Activated CD4-positive, alpha-beta T cell treated with anti-CD3 and anti-CD28 coated beads, Interleukin-2, amount 10 ng/mL, durations not matched to agents 24 days and 14 days (primary cell): Measurements from ENCODE around the gene NEMP2. TPM values are rescaled to one million over a fixed set of nuclear protein-coding genes. Genes with fewer than 3 reads are reported as not detected.
"Not testable (repeated sequence)": the region's sequence is repeated elsewhere in the genome, so short reads cannot be mapped to it uniquely, and the experiment has no call there.

Experiments
- DNase-seq: peaks from one replicate; pipeline ENCODE4 v3.0.0; 2022
- H3K27ac Mint-ChIP-seq: one replicate; pipeline ENCODE4 v1.8.0; 2022; ENCODE audit warnings: mild to moderate bottlenecking, mixed read lengths
- H3K27me3 Mint-ChIP-seq: one replicate; pipeline ENCODE4 v1.8.0; 2022; ENCODE audit warnings: mixed read lengths
- H3K36me3 Mint-ChIP-seq: one replicate; pipeline ENCODE4 v1.8.0; 2022; ENCODE audit warnings: low read depth, mild to moderate bottlenecking, mixed read lengths
- H3K4me1 Mint-ChIP-seq: one replicate; pipeline ENCODE4 v1.8.0; 2021; ENCODE audit warnings: mixed read lengths
- H3K4me3 Mint-ChIP-seq: one replicate; pipeline ENCODE4 v1.8.0; 2022; ENCODE audit warnings: mild to moderate bottlenecking, moderate library complexity, mixed read lengths
- H3K9me3 Mint-ChIP-seq: one replicate; pipeline ENCODE4 v1.8.0; 2021; ENCODE audit warnings: mixed read lengths
- intact Hi-C: fragments of 100-400 bp; cut with micrococcal nuclease; formaldehyde crosslinking; loops from one replicate; pipeline ENCODE4 v1.15.1; 2023
- total RNA-seq: library from RNA; stranded (reverse); gene quantifications from 2 replicates; pipeline ENCODE4 v1.2.3, GENCODE V29; 2022

Gene NEMP2
- total RNA-seq, 1 donor from 2014 or later = 19.0 TPM

- Mint-ChIP-seq H3K4me1 (peaks cover 7% of the 10 kb centered on the region), H3K4me3 (no peak overlapping the region), H3K27ac (no peak overlapping the region), H3K27me3 (no peaks in the 10 kb centered on the region), H3K9me3 (no peaks in the 10 kb centered on the region), H3K36me3 (peaks cover 47% of the 10 kb centered on the region)
- DNase-seq = no peak
- intact Hi-C loops = no loop called here
Measured at GRCh38 chr2:190504912-190505311, 29.6 kb downstream of the NEMP2 start.

GRCh38 chr2:190503088-190503487 lies 31.4 kb downstream of the NEMP2 start:
- H3K4me1 Mint-ChIP-seq = peaks cover 7% of the 10 kb centered on the region
- no peak overlapping the region for H3K4me3 Mint-ChIP-seq
- H3K27ac Mint-ChIP-seq = no peak overlapping the region
- no peaks in the 10 kb centered on the region for H3K27me3 Mint-ChIP-seq
- H3K9me3 Mint-ChIP-seq = no peaks in the 10 kb centered on the region
- intact Hi-C loops = no loop called here
- DNase-seq = no peak
- H3K36me3 Mint-ChIP-seq = peaks cover 49% of the 10 kb centered on the region

GRCh38 chr2:190501702-190502407 lies 32.7 kb downstream of the NEMP2 start:
- no peak overlapping the region for H3K4me3 Mint-ChIP-seq
- DNase-seq = no peak
- intact Hi-C loops = no loop called here
- no peak overlapping the region for H3K27ac Mint-ChIP-seq
- H3K4me1 Mint-ChIP-seq = peaks cover 7% of the 10 kb centered on the region
- H3K9me3 Mint-ChIP-seq = no peaks in the 10 kb centered on the region
- H3K36me3 Mint-ChIP-seq = peaks cover 52% of the 10 kb centered on the region
- H3K27me3 Mint-ChIP-seq = no peaks in the 10 kb centered on the region

GRCh38 chr2:190501231-190501630 lies 33.3 kb downstream of the NEMP2 start:
- H3K4me1 Mint-ChIP-seq = peaks cover 5% of the 10 kb centered on the region
- H3K27me3 Mint-ChIP-seq = no peaks in the 10 kb centered on the region
- H3K27ac Mint-ChIP-seq = no peak overlapping the region
- no peaks in the 10 kb centered on the region for H3K9me3 Mint-ChIP-seq
- peaks cover 52% of the 10 kb centered on the region for H3K36me3 Mint-ChIP-seq
- DNase-seq = no peak
- intact Hi-C loops = no loop called here
- H3K4me3 Mint-ChIP-seq = no peak overlapping the region

DNA sequence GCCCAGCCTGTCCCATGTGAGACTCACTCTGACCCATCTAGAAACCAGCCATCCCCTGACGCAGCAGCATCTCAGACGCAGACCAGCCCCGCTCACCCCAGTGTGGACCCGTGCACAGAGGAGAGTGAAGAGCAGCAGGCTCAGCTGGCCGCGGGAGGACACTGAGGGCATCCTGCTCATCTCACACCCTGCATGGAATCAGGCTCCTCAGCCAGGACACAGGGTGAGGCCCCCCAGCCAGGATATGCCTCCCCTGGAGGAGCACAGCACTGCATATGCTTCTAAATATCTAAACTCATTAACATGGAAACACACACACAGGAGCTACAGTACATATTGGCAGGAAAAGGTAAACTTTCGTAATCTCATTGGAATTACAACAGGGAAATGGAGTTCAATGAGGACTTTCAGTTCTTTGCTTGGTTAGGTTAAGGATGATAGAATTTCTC lies 34.4 kb downstream of the NEMP2 start:
- no peak overlapping the region for H3K4me3 Mint-ChIP-seq

DNA sequence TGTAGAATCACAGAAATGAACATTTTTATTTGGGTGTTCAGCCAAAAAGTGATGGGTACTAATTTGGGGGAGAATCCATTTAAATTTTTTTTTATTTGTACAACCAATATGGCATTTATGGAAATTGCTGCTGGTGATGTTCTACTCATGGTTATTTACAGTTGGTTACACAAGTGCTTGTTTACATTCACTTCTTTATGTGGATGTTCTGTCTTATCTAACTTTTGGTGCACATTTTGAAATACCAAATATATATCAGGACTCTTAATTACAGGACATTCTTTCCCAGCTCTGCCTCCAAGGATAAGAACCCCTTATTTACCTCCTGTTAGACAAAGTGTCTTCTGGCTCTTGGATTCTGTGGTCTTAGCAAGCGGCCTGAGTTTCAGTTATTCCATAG lies 35.2 kb downstream of the NEMP2 start:
- no peak for DNase-seq
- no peaks in the 10 kb centered on the region for H3K27me3 Mint-ChIP-seq
- H3K4me3 Mint-ChIP-seq = no peak overlapping the region
- H3K4me1 Mint-ChIP-seq = peaks cover 13% of the 10 kb centered on the region
- H3K27ac Mint-ChIP-seq = no peak overlapping the region
- intact Hi-C loops = no loop called here
- peaks cover 16% of the 10 kb centered on the region for H3K9me3 Mint-ChIP-seq
- H3K36me3 Mint-ChIP-seq = peaks cover 60% of the 10 kb centered on the region

More for the DNA sequence above, 34.4 kb downstream of the NEMP2 start:
- DNase-seq = no peak
- H3K36me3 Mint-ChIP-seq = peaks cover 55% of the 10 kb centered on the region
- H3K4me1 Mint-ChIP-seq = peaks cover 6% of the 10 kb centered on the region
- H3K9me3 Mint-ChIP-seq = peaks cover 10% of the 10 kb centered on the region
- intact Hi-C loops = no loop called here
- no peak overlapping the region for H3K27ac Mint-ChIP-seq
- no peaks in the 10 kb centered on the region for H3K27me3 Mint-ChIP-seq

DNA sequence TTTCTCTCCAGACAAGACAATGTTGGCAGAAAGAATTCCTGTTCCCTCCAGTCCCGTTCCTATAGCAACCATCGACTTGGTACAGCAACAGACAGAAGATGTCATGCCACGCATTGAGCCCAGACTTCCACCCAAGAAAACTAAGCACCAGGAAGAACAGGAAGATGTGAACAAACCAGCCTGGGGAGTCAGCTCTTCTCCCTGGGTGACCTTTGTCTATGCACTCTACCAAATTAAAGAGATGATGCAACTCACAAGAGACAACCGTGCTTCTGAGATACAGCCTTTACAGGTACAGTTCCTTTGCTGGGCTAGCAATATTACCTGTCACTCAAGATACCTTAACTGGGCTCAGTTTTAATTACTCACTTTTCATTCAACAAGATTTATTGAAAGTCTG lies 37.1 kb downstream of the NEMP2 start:
- Mint-ChIP-seq H3K9me3 (peaks cover 32% of the 10 kb centered on the region), H3K27me3 (no peaks in the 10 kb centered on the region), H3K4me3 (no peak overlapping the region), H3K27ac (no peak overlapping the region), H3K36me3 (peaks cover 67% of the 10 kb centered on the region), H3K4me1 (peaks cover 24% of the 10 kb centered on the region)
- intact Hi-C loops = no loop called here
- DNase-seq = no peak

DNA sequence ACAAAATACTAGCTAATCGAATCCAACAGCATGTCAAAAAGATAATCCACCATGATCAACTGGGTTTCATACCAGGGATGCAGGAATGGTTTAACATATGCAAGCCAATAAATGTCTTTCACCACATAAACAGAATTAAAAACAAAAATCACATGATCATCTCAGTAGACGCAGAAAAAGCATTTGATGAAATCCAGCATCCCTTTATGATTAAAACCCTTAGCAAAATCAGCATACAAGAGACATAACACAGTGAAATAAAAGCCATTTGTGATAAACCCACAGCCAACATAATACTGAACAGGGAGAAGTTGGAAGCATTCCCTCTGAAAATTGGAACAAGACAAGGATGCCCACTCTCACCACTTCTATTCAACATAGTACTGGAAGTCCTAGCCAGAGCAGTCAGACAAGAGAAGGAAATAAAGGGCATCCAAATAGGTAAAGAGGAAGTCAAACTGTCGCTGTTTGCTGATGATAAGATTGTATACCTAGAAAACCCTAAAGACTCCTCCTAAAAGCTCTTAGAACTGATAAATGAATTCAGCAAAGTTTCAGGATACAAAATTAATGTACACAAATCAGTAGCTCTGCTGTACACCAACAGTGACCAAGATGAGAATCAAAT lies 39.8 kb downstream of the NEMP2 start:
- intact Hi-C loops, H3K4me3 Mint-ChIP-seq, H3K27me3 Mint-ChIP-seq, H3K27ac Mint-ChIP-seq, DNase-seq: not testable (repeated sequence)
- peaks cover 21% of the 10 kb centered on the region for H3K4me1 Mint-ChIP-seq
- peaks cover 79% of the 10 kb centered on the region for H3K36me3 Mint-ChIP-seq
- peaks cover 43% of the 10 kb centered on the region for H3K9me3 Mint-ChIP-seq

- no peak overlapping the region for H3K4me3 Mint-ChIP-seq
- H3K27me3 Mint-ChIP-seq = no peaks in the 10 kb centered on the region
- no peak for DNase-seq
- peaks cover 31% of the 10 kb centered on the region for H3K4me1 Mint-ChIP-seq
- peaks cover 87% of the 10 kb centered on the region for H3K36me3 Mint-ChIP-seq
- no peak overlapping the region for H3K27ac Mint-ChIP-seq
- intact Hi-C loops = no loop called here
- peaks cover 43% of the 10 kb centered on the region for H3K9me3 Mint-ChIP-seq
Measured at GRCh38 chr2:190493095-190493494, 41.4 kb downstream of the NEMP2 start.

DNA sequence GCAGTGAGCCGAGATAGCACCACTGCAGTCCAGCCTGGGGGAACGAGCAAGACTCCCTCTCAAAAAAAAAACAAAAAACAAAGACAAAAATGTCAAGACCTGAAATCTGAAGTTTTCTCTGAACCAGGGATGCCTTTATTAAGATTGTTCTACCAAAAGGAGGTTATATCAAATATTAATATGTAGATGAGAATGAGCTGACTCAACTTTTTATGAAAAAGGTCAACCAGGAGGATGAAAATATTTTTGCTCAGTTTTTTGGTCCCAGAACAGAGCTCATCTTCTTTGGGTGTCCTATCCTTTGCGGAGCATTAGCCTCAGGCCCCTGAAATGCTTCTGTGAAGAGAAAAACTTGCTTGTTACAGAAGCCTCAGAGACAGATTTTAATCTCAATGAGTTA lies 44.0 kb downstream of the NEMP2 start:
- no peak overlapping the region for H3K4me3 Mint-ChIP-seq
- H3K36me3 Mint-ChIP-seq = peaks cover 82% of the 10 kb centered on the region
- no peak overlapping the region for H3K27ac Mint-ChIP-seq
- intact Hi-C loops = no loop called here
- peaks cover 31% of the 10 kb centered on the region for H3K4me1 Mint-ChIP-seq
- no peaks in the 10 kb centered on the region for H3K27me3 Mint-ChIP-seq
- peaks cover 37% of the 10 kb centered on the region for H3K9me3 Mint-ChIP-seq
- DNase-seq = no peak

GRCh38 chr2:190489475-190489874 lies 45.0 kb downstream of the NEMP2 start:
- peaks cover 76% of the 10 kb centered on the region for H3K36me3 Mint-ChIP-seq
- peaks cover 27% of the 10 kb centered on the region for H3K9me3 Mint-ChIP-seq
- intact Hi-C loops = no loop called here
- H3K4me1 Mint-ChIP-seq = peaks cover 26% of the 10 kb centered on the region
- no peak for DNase-seq
- H3K27ac Mint-ChIP-seq = peak overlapping the region; percentile 51
- H3K4me3 Mint-ChIP-seq = peak overlapping the region; percentile 6
- no peaks in the 10 kb centered on the region for H3K27me3 Mint-ChIP-seq

GRCh38 chr2:190488516-190489233 lies 45.8 kb downstream of the NEMP2 start:
- no peaks in the 10 kb centered on the region for H3K27me3 Mint-ChIP-seq
- intact Hi-C loops = no loop called here
- H3K27ac Mint-ChIP-seq = no peak overlapping the region
- H3K36me3 Mint-ChIP-seq = peaks cover 70% of the 10 kb centered on the region
- H3K4me1 Mint-ChIP-seq = peaks cover 18% of the 10 kb centered on the region
- peaks cover 22% of the 10 kb centered on the region for H3K9me3 Mint-ChIP-seq
- no peak overlapping the region for H3K4me3 Mint-ChIP-seq
- DNase-seq = no peak

GRCh38 chr2:190486037-190486623 lies 48.4 kb downstream of the NEMP2 start:
- intact Hi-C loops = no loop called here
- peaks cover 12% of the 10 kb centered on the region for H3K4me1 Mint-ChIP-seq
- H3K4me3 Mint-ChIP-seq = no peak overlapping the region
- DNase-seq = no peak
- H3K27me3 Mint-ChIP-seq = no peaks in the 10 kb centered on the region
- no peak overlapping the region for H3K27ac Mint-ChIP-seq
- peaks cover 52% of the 10 kb centered on the region for H3K36me3 Mint-ChIP-seq
- peaks cover 1% of the 10 kb centered on the region for H3K9me3 Mint-ChIP-seq

DNA sequence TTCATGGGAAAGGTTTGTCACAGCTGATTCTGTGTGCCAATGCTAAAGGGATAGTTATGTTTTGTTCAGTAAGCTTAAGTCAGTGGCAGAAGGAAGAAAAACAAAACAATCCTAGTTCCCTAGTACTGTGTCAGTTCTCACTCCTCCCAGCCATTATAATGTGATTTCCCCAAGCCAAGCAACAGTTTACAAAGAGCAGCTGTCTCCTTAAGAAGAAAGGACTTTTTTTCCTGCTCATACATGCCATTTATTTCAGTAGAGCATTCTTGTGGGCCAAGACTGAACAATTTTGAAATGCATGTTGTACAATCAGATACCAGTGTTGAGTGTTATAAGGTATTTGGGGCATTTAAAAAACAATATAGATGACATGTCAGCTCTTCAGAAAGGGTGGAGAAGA lies 52.1 kb downstream of the NEMP2 start:
- Mint-ChIP-seq H3K36me3 (peaks cover 20% of the 10 kb centered on the region), H3K4me3 (no peak overlapping the region), H3K27me3 (no peaks in the 10 kb centered on the region), H3K27ac (no peak overlapping the region), H3K9me3 (no peaks in the 10 kb centered on the region), H3K4me1 (no peaks in the 10 kb centered on the region)
- DNase-seq = no peak
- intact Hi-C loops = no loop called here
